CD4-positive, alpha-beta memory T cell (primary cell): ENCODE data around the gene HOXB3. TPM values are rescaled to one million over a fixed set of nuclear protein-coding genes. Genes with fewer than 3 reads are reported as not detected.

Experiments used
- CTCF ChIA-PET: fragments of 350-600 bp; sonication (Branson Sonifier 250); formaldehyde crosslinking; loops from one replicate; lab custom pipeline; 2021; ENCODE audit warnings: inconsistent platforms; ENCODE audit not compliant: partially characterized antibody; lab: Charles Lee
- POLR2A ChIA-PET: fragments of 350-600 bp; sonication (Branson Sonifier 250); formaldehyde crosslinking; loops from one replicate; lab custom pipeline; 2021; ENCODE audit not compliant: partially characterized antibody; lab: Charles Lee
- DNase-seq, 5 donors: peaks; one replicate each; pipeline versions ENCODE4 v3.0.0 to v3.0.0-alpha.2; 2020 to 2022; ENCODE audit warnings: mixed read lengths in 1 of 5
- H3K27ac ChIP-seq: one replicate; pipeline ENCODE4 v1.7.0; 2013; ENCODE audit warnings: low read depth, low read length
- H3K27me3 ChIP-seq: 2 replicates; pipeline ENCODE4 v1.7.0; 2013; ENCODE audit warnings: mild to moderate bottlenecking, low read length, moderate library complexity; ENCODE audit not compliant: insufficient read depth
- H3K36me3 ChIP-seq: 2 replicates; pipeline ENCODE4 v1.7.0; 2013; ENCODE audit warnings: mild to moderate bottlenecking, low read length, moderate library complexity; ENCODE audit not compliant: insufficient read depth
- H3K4me1 ChIP-seq: 2 replicates; pipeline ENCODE4 v1.7.0; 2013; ENCODE audit warnings: mild to moderate bottlenecking, low read length, moderate library complexity; ENCODE audit not compliant: insufficient read depth
- H3K4me3 ChIP-seq, 2 donors: one replicate each; pipeline ENCODE4 v1.7.0; 2013; ENCODE audit warnings: low read length in 2 of 2, mild to moderate bottlenecking in 1 of 2
- H3K9me3 ChIP-seq, 2 donors: one replicate each; pipeline ENCODE4 v1.7.0; 2013; ENCODE audit warnings: low read length in 2 of 2, control low read depth in 1 of 2; ENCODE audit not compliant: control insufficient read depth in 1 of 2
- H3K27ac Mint-ChIP-seq, 7 donors: one replicate each; pipeline ENCODE4 v1.8.0; 2020 to 2021; ENCODE audit warnings: mixed read lengths in 7 of 7, mild to moderate bottlenecking in 6 of 7, inconsistent platforms in 3 of 7, moderate library complexity in 3 of 7
- H3K27me3 Mint-ChIP-seq, 2 donors: one replicate each; pipeline ENCODE4 v1.8.0; 2020 to 2021; ENCODE audit warnings: mixed read lengths in 2 of 2
- H3K36me3 Mint-ChIP-seq, 2 donors: one replicate each; pipeline ENCODE4 v1.8.0; 2020 to 2021; ENCODE audit warnings: mixed read lengths in 2 of 2, inconsistent platforms in 1 of 2, mild to moderate bottlenecking in 1 of 2
- H3K4me1 Mint-ChIP-seq, 4 donors: one replicate each; pipeline ENCODE4 v1.8.0; 2020 to 2021; ENCODE audit warnings: mixed read lengths in 4 of 4, mild to moderate bottlenecking in 1 of 4
- H3K4me3 Mint-ChIP-seq, 8 donors: one replicate each; pipeline ENCODE4 v1.8.0; 2020 to 2021; ENCODE audit warnings: mixed read lengths in 8 of 8, mild to moderate bottlenecking in 7 of 8, moderate library complexity in 6 of 8, inconsistent platforms in 3 of 8
- H3K9me3 Mint-ChIP-seq, 8 donors: one replicate each; pipeline ENCODE4 v1.8.0; 2020 to 2021; ENCODE audit warnings: mixed read lengths in 8 of 8, mild to moderate bottlenecking in 5 of 8, inconsistent platforms in 3 of 8, moderate library complexity in 1 of 8
- intact Hi-C: fragments of 100-400 bp; cut with micrococcal nuclease; formaldehyde crosslinking; loops from one replicate; pipeline ENCODE4 v1.15.1; 2023
- polyA plus RNA-seq, 2 donors: library from polyadenylated mRNA; unstranded; fragments of 300-500 nt; fragmentation: Illumina TruSeq; gene quantifications; one replicate each; pipeline ENCODE4 v1.2.3, GENCODE V29; 2021
- total RNA-seq, 2 experiments: library from RNA; stranded (reverse); gene quantifications; one replicate each; pipeline ENCODE4 v1.2.3, GENCODE V29; 2021

The HOXB3 gene
- total and polyA plus RNA-seq, 4 experiments from 2014 or later, result 0.10 to 14.5 (median 11.2) TPM; not detected in 1

DNA sequence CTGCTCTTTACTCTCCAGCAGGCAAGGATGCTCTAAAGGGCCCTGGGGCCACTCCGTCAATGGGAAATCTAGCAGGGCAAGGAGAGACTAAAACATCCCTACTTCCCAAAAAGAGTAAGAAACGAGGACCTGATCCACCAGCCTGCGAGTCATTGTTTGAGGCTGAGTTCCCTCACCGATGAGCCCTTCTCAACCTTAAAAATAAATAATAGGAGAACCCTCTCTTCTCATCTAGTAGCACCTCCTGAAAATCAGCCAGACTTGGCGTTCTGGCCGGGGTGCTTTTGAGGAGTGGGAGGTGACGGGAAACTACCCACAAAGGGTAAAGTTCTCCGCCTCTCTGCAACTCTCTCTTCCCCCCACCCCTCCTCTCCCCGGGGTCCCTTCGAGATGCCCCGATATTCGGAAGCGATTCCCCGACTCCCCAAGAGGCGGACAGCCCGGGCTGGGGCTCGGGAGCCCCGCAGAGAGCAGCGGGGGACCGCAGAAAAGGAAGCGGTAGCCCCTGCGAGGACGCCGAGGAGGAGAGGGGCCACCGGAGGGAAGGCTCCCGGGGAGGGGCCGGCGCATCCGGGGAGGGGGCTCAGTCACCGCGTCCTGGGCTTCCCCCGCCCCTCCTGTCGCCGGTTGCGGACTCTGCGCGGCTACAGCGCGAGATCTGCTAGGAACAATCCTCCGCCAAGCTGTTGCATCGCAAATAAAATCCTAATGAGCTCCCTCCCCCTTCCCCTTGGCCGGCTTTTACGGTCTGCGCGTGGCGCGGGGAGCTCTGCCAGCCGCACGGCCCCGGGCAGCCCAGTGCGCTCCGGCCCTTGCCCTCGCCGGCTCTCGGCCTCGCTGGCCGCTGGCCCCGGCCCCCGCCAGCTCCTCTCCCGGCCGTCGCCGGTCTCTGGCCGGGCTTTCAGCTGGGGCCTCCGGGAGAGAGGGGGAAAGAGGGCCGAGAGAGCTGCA is 34.8 kb upstream of the HOXB3 start:
- intact Hi-C loops, result loop anchor here (2.0 kb wide), 1 partner anchor 14 kb away; the partner anchor contains the start of gene HOXB7
- peak overlapping the region in 1 of 2 donors; percentile 44 for H3K4me3 ChIP-seq
- peak overlapping the region in 1 of 7 donors; percentile 48 for H3K27ac Mint-ChIP-seq
- H3K4me3 Mint-ChIP-seq, result peak overlapping the region in 7 of 8 donors; percentile 24 to 89 (median 84)
- ChIA-PET POLR2A (interaction anchor here (0.5 to 1.4 kb wide), 8 partner anchors 11 to 377 kb away, joined by 3 to 6 read pairs (median 3); partner anchors contain the start of genes HOXB5 and HOXB6), CTCF (interaction anchor here (0.6 to 5.0 kb wide), 5 partner anchors 11 to 273 kb away, joined by 3 to 31 read pairs (median 6); partner anchors contain the start of genes HOXB5 and HOXB8)
- peaks cover 78% of the 10 kb centered on the region for H3K27me3 ChIP-seq
- peaks cover 0 to 1% (median 0%) of the 10 kb centered on the region in 8 donors for H3K9me3 Mint-ChIP-seq
- H3K4me1 ChIP-seq, result peaks cover 28% of the 10 kb centered on the region
- H3K9me3 ChIP-seq, result no peaks in the 10 kb centered on the region
- H3K4me1 Mint-ChIP-seq, result peaks cover 8 to 35% (median 8%) of the 10 kb centered on the region in 4 donors
- H3K27ac ChIP-seq, result no peak overlapping the region
- peaks cover 66 to 80% of the 10 kb centered on the region in 2 donors for H3K27me3 Mint-ChIP-seq
- H3K36me3 ChIP-seq, result no peaks in the 10 kb centered on the region
- DNase-seq, result peak in 1 of 5 donors; percentile 47
- H3K36me3 Mint-ChIP-seq, result no peaks in the 10 kb centered on the region

DNA sequence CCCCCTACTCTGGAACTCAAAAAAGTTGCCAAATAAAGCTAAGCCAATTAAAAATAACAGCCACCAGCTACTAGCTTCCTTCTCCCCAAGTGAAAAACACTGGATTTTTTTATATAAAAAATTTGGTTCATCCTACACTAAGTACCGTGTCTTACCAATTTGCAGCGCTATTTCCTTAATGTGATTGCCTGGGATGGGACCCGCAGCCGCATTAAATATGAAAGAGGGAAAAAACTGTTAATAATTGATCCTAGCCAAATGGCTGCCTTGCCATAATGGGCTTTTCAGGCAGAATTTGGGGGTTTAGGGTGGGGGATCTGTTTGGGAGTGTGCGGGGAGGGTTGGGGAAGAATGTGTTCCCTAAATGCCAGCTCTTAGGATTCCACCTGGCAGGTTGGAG is 34.1 kb upstream of the HOXB3 start:
- H3K27ac ChIP-seq, result no peak overlapping the region
- POLR2A ChIA-PET, result interaction anchor here (1.4 kb wide), 1 partner anchor 10 kb away, joined by 5 read pairs; no protein-coding TSS in a partner anchor
- H3K9me3 ChIP-seq, result no peaks in the 10 kb centered on the region

DNA sequence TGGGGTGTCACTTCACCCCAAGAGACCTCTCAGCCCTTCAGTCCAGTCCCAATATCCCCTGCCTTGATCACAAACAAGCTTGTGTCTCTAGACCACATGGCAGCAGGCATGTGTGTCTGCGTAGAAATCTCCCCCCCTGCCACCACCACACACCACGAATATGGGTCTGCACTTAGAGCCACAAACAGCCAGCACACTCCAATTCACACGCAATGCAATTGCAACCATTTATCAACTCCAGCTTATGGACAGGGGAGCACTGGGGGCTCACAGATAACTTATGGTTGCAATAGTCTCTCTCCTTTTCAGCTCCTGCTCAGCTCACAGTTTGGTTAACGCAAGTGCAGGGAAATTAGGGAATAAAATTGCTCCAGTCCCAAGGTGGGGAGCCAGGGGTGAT is 33.5 kb upstream of the HOXB3 start:
- intact Hi-C loops, result no loop called here
- Histone ChIP-seq H3K27me3 (peaks cover 79% of the 10 kb centered on the region), H3K4me3 (no peak overlapping the region), H3K4me1 (peaks cover 32% of the 10 kb centered on the region), H3K27ac (no peak overlapping the region), H3K9me3 (no peaks in the 10 kb centered on the region), H3K36me3 (no peaks in the 10 kb centered on the region)
- DNase-seq, result no peak
- H3K27ac Mint-ChIP-seq, result peak overlapping the region in 1 of 7 donors; percentile 50
- H3K4me1 Mint-ChIP-seq, result peaks cover 9 to 40% (median 14%) of the 10 kb centered on the region in 4 donors
- no peaks in the 10 kb centered on the region for H3K36me3 Mint-ChIP-seq
- peaks cover 0 to 1% (median 0%) of the 10 kb centered on the region in 8 donors for H3K9me3 Mint-ChIP-seq
- no peak overlapping the region for H3K4me3 Mint-ChIP-seq
- H3K27me3 Mint-ChIP-seq, result peaks cover 63 to 78% of the 10 kb centered on the region in 2 donors
- CTCF ChIA-PET, result interaction anchor here (1.3 to 5.0 kb wide), 4 partner anchors 9 to 544 kb away, joined by 3 to 31 read pairs (median 10); partner anchors contain the start of genes HOXB5 and HOXB8
- POLR2A ChIA-PET, result interaction anchor here (1.4 kb wide), 1 partner anchor 9 kb away, joined by 5 read pairs; no protein-coding TSS in a partner anchor

More for the DNA sequence above, 34.1 kb upstream of the HOXB3 start:
- CTCF ChIA-PET, result interaction anchor here (1.3 to 5.0 kb wide), 3 partner anchors 10 to 31 kb away, joined by 4 to 31 read pairs (median 16); partner anchors contain the start of genes HOXB5 and HOXB8
- H3K4me1 ChIP-seq, result peaks cover 28% of the 10 kb centered on the region
- Mint-ChIP-seq H3K27ac (peak overlapping the region in 1 of 7 donors; percentile 50), H3K27me3 (peaks cover 65 to 80% of the 10 kb centered on the region in 2 donors), H3K36me3 (no peaks in the 10 kb centered on the region), H3K4me1 (peaks cover 8 to 36% (median 10%) of the 10 kb centered on the region in 4 donors), H3K9me3 (peaks cover 0 to 1% (median 0%) of the 10 kb centered on the region in 8 donors), H3K4me3 (peak overlapping the region in 3 of 8 donors; percentile 14 to 65 (median 44))
- H3K36me3 ChIP-seq, result no peaks in the 10 kb centered on the region
- H3K4me3 ChIP-seq, result no peak overlapping the region
- intact Hi-C loops, result loop anchor here (2.0 kb wide), 1 partner anchor 13 kb away; the partner anchor contains the start of gene HOXB7
- H3K27me3 ChIP-seq, result peaks cover 79% of the 10 kb centered on the region
- DNase-seq, result no peak

DNA sequence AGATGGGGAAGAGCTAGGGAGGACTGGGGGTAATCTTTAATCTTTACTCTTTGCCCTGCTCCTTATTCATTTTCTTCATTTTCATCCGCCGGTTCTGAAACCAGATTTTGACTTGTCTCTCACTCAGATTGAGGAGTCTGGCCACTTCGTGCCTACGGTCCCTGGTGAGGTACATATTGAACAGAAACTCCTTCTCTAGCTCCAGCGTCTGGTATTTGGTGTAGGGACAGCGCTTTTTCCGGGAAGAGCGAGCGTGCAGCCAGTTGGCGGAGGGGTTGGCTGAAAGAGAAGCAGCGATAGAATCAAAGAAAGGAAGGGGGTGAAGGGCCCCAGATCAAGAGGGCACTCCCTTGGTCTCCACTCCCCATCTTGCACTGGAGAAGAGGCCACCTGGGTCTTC is 32.8 kb upstream of the HOXB3 start:
- Histone ChIP-seq H3K36me3 (no peaks in the 10 kb centered on the region), H3K4me3 (no peak overlapping the region), H3K4me1 (peaks cover 40% of the 10 kb centered on the region), H3K27ac (no peak overlapping the region), H3K9me3 (no peaks in the 10 kb centered on the region), H3K27me3 (peaks cover 79% of the 10 kb centered on the region)
- no peak for DNase-seq
- Mint-ChIP-seq H3K27me3 (peaks cover 61 to 76% of the 10 kb centered on the region in 2 donors), H3K27ac (peak overlapping the region in 1 of 7 donors; percentile 25), H3K4me1 (peaks cover 13 to 40% (median 19%) of the 10 kb centered on the region in 4 donors), H3K36me3 (no peaks in the 10 kb centered on the region), H3K9me3 (peaks cover 0 to 1% (median 0%) of the 10 kb centered on the region in 8 donors), H3K4me3 (peak overlapping the region in 1 of 8 donors; percentile 53)
- ChIA-PET POLR2A (interaction anchor here (1.4 kb wide), 1 partner anchor 9 kb away, joined by 5 read pairs; no protein-coding TSS in a partner anchor), CTCF (interaction anchor here (1.5 to 5.0 kb wide), 4 partner anchors 9 to 543 kb away, joined by 3 to 31 read pairs (median 10); partner anchors contain the start of gene HOXB8)
- intact Hi-C loops, result no loop called here

DNA sequence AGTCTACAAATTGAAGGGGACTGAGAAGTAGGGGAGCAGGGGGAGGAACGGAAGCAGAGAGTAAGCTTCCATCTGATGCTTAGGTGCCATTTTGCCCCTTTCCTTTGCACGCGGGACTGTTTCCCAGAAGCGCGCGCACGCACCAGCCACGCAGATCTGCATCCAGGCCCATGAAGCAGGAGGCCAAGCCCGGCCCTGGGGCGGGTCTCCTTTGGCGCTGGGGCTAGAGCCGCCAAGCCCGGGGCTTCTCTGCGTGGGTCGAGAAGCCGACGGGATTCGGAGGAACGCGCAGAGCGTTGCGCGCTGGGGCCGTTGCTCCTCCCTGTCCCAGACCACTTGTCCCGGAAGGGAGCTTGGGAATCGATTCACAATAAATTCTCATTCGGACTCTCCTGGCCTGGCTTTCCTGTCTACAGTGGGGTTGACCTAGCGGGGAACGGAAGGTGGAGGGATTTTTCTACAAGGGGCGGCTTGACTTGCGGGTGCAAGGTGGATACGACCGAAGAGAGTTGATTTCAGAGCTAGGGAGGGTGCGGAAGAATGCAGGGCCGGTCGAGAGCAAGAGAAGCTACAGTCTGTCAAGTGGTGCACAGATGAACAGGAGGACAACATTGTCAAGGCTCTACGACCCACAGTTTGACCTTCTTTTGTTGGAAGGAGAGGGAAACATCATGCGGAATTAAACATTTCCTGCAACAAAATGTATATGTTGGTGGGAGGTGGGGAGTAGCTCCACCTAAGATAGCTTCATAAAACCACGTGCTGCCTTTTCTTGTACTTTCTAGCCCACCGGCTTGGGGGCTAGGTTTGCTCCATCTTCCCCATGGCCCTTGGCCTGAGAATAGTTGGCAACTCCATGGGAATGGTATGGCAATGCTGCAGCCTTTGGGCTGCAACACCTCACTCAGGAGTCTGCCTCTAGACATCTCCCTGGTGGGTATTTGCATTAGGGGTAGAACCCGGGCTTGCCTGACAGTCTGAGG is 31.7 kb upstream of the HOXB3 start:
- Mint-ChIP-seq H3K27me3 (peaks cover 62 to 76% of the 10 kb centered on the region in 2 donors), H3K36me3 (no peaks in the 10 kb centered on the region), H3K4me1 (peaks cover 14 to 44% (median 21%) of the 10 kb centered on the region in 4 donors), H3K27ac (peak overlapping the region in 1 of 7 donors; percentile 25), H3K9me3 (peaks cover 0 to 1% (median 0%) of the 10 kb centered on the region in 8 donors), H3K4me3 (peak overlapping the region in 1 of 8 donors; percentile 53)
- ChIA-PET CTCF (interaction anchor here (1.1 to 3.3 kb wide), 4 partner anchors 7 to 542 kb away, joined by 3 to 16 read pairs (median 4); partner anchors contain the start of gene HOXB8), POLR2A (no interaction called here)
- Histone ChIP-seq H3K27me3 (peaks cover 79% of the 10 kb centered on the region), H3K36me3 (no peaks in the 10 kb centered on the region), H3K27ac (no peak overlapping the region), H3K4me3 (no peak overlapping the region), H3K9me3 (no peaks in the 10 kb centered on the region), H3K4me1 (peaks cover 38% of the 10 kb centered on the region)
- intact Hi-C loops, result no loop called here
- DNase-seq, result no peak
